Effector memory CD4-positive, alpha-beta T cell (primary cell): Measurements from ENCODE around the gene HMCN2.

Source experiments
- DNase-seq, 3 donors: peaks; one replicate each; pipeline ENCODE4 v3.0.0-alpha.2; 2020
- H3K27ac ChIP-seq: 2 replicates; pipeline ENCODE4 v1.7.0; 2013; ENCODE audit warnings: mild to moderate bottlenecking, low read length, moderate library complexity; ENCODE audit not compliant: insufficient read depth, poor library complexity, severe bottlenecking
- H3K27me3 ChIP-seq: replicated peaks from 2 replicates; pipeline ENCODE4 v1.7.0; 2013; ENCODE audit warnings: mild to moderate bottlenecking, low read length; ENCODE audit not compliant: insufficient read depth, control insufficient read depth, poor library complexity, severe bottlenecking
- H3K36me3 ChIP-seq: 2 replicates; pipeline ENCODE4 v1.7.0; 2013; ENCODE audit warnings: mild to moderate bottlenecking, low read length, moderate library complexity; ENCODE audit not compliant: control insufficient read depth, insufficient read depth
- H3K4me1 ChIP-seq: 2 replicates; pipeline ENCODE4 v1.7.0; 2013; ENCODE audit warnings: low read length, mild to moderate bottlenecking; ENCODE audit not compliant: control insufficient read depth, insufficient read depth, poor library complexity, severe bottlenecking
- H3K4me3 ChIP-seq: 2 replicates; pipeline ENCODE4 v1.7.0; 2013; ENCODE audit warnings: low read length, low read depth, mild to moderate bottlenecking; ENCODE audit not compliant: insufficient read depth, poor library complexity, severe bottlenecking
- H3K9me3 ChIP-seq: 2 replicates; pipeline ENCODE4 v1.7.0; 2013; ENCODE audit warnings: mild to moderate bottlenecking, low read length, moderate library complexity; ENCODE audit not compliant: control insufficient read depth

The HMCN2 gene

GRCh38 chr9:130360672-130361071 is 95.1 kb downstream of the HMCN2 start:
- no peak for DNase-seq
- Histone ChIP-seq H3K9me3 (no peaks in the 10 kb centered on the region), H3K27me3 (no peaks in the 10 kb centered on the region), H3K4me1 (no peaks in the 10 kb centered on the region), H3K36me3 (no peaks in the 10 kb centered on the region), H3K27ac (no peak overlapping the region), H3K4me3 (no peak overlapping the region)

- Histone ChIP-seq H3K4me1 (no peaks in the 10 kb centered on the region), H3K9me3 (no peaks in the 10 kb centered on the region), H3K36me3 (no peaks in the 10 kb centered on the region), H3K27me3 (no peaks in the 10 kb centered on the region), H3K27ac (no peak overlapping the region), H3K4me3 (no peak overlapping the region)
- DNase-seq: no peak
These were observed 96.4 kb downstream of the HMCN2 start for GRCh38 chr9:130361873-130362362.

- no peak for DNase-seq
These were observed 97.1 kb downstream of the HMCN2 start for GRCh38 chr9:130362691-130363090.

GRCh38 chr9:130363755-130364404 is 98.3 kb downstream of the HMCN2 start:
- no peaks in the 10 kb centered on the region for H3K4me1 ChIP-seq
- no peaks in the 10 kb centered on the region for H3K27me3 ChIP-seq
- H3K9me3 ChIP-seq: no peaks in the 10 kb centered on the region
- H3K27ac ChIP-seq: no peak overlapping the region
- no peak overlapping the region for H3K4me3 ChIP-seq
- no peaks in the 10 kb centered on the region for H3K36me3 ChIP-seq
- no peak for DNase-seq

More at GRCh38 chr9:130362691-130363090, 97.1 kb downstream of the HMCN2 start:
- Histone ChIP-seq H3K36me3 (no peaks in the 10 kb centered on the region), H3K4me1 (no peaks in the 10 kb centered on the region), H3K9me3 (no peaks in the 10 kb centered on the region), H3K27me3 (no peaks in the 10 kb centered on the region), H3K27ac (no peak overlapping the region), H3K4me3 (no peak overlapping the region)

GRCh38 chr9:130364619-130365322 is 99.2 kb downstream of the HMCN2 start:
- Histone ChIP-seq H3K4me1 (no peaks in the 10 kb centered on the region), H3K27me3 (no peaks in the 10 kb centered on the region)
- no peak for DNase-seq

GRCh38 chr9:130365323-130365721 is 99.8 kb downstream of the HMCN2 start:
- Histone ChIP-seq H3K4me1 (no peaks in the 10 kb centered on the region), H3K27me3 (no peaks in the 10 kb centered on the region), H3K27ac (no peak overlapping the region), H3K36me3 (no peaks in the 10 kb centered on the region), H3K4me3 (no peak overlapping the region), H3K9me3 (no peaks in the 10 kb centered on the region)
- DNase-seq: no peak

More at GRCh38 chr9:130364619-130365322, 99.2 kb downstream of the HMCN2 start:
- Histone ChIP-seq H3K27ac (no peak overlapping the region), H3K4me3 (no peak overlapping the region), H3K36me3 (no peaks in the 10 kb centered on the region), H3K9me3 (no peaks in the 10 kb centered on the region)

- no peak for DNase-seq
- no peaks in the 10 kb centered on the region for H3K36me3 ChIP-seq
- H3K27me3 ChIP-seq: no peaks in the 10 kb centered on the region
- H3K9me3 ChIP-seq: no peaks in the 10 kb centered on the region
- no peak overlapping the region for H3K27ac ChIP-seq
- no peaks in the 10 kb centered on the region for H3K4me1 ChIP-seq
- H3K4me3 ChIP-seq: no peak overlapping the region
These were observed 100.5 kb downstream of the HMCN2 start for GRCh38 chr9:130366072-130366471.

- H3K27ac ChIP-seq: no peak overlapping the region
- H3K9me3 ChIP-seq: no peaks in the 10 kb centered on the region
- H3K27me3 ChIP-seq: no peaks in the 10 kb centered on the region
- no peak for DNase-seq
- no peak overlapping the region for H3K4me3 ChIP-seq
- no peaks in the 10 kb centered on the region for H3K36me3 ChIP-seq
- H3K4me1 ChIP-seq: no peaks in the 10 kb centered on the region
These were observed 101.5 kb downstream of the HMCN2 start for GRCh38 chr9:130366888-130367550.

GRCh38 chr9:130368631-130369103 is 103.1 kb downstream of the HMCN2 start:
- Histone ChIP-seq H3K4me3 (no peak overlapping the region), H3K4me1 (no peaks in the 10 kb centered on the region), H3K36me3 (no peaks in the 10 kb centered on the region), H3K27ac (no peak overlapping the region), H3K9me3 (no peaks in the 10 kb centered on the region), H3K27me3 (no peaks in the 10 kb centered on the region)
- DNase-seq: no peak

GRCh38 chr9:130370226-130370625 is 104.7 kb downstream of the HMCN2 start:
- H3K27ac ChIP-seq: no peak overlapping the region
- DNase-seq: no peak
- H3K27me3 ChIP-seq: no peaks in the 10 kb centered on the region
- H3K4me1 ChIP-seq: no peaks in the 10 kb centered on the region
- H3K9me3 ChIP-seq: no peaks in the 10 kb centered on the region
- no peaks in the 10 kb centered on the region for H3K36me3 ChIP-seq
- no peak overlapping the region for H3K4me3 ChIP-seq
